ENCODE results near the gene SUGP1.
"Not testable (repeated sequence)": the region's sequence is repeated elsewhere in the genome, so short reads cannot be mapped to it uniquely, and the experiment has no call there.

Gene SUGP1

DNA sequence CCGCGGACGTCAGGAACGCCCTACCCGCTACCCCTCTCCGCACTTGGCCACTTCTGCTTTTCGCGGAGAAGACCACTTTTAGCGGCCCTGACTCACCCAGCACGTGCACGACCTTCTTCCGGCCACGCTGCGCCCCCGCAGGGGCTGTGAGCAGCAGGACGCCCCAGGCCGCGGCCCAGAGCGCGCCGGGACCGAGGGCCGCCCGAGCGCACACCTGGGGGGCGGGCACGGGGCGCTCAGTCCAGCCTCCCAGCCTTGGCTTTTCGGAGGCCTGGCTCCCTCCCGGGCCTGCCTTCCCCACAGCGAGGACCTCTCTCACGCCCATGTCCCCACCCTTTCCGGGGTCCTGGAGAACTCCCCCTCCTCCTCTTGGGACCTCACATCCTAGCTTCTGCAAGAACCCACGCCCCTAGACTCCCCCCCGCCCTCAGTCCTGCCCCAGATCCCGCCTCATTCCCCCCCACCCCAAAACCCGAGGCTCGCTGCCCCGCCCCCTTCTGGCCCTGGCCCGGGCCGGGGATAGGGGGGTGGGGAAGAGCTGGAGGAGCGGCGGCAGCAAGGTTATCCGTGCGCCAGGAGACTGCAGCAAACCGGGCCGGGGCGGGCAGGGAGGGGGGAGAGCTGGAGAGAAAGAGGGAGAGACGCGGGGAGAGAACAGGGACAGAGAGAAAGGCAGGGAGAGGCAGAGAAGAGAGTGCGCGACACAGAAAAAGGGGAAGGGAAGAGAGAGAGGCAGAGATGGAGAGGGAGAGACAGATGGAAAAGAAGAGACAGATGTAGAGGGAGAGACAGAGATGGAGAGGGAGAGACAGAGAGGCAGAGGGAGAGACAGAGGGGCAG, 58.7 kb downstream of the SUGP1 start:
- no peak for DNase-seq

DNA sequence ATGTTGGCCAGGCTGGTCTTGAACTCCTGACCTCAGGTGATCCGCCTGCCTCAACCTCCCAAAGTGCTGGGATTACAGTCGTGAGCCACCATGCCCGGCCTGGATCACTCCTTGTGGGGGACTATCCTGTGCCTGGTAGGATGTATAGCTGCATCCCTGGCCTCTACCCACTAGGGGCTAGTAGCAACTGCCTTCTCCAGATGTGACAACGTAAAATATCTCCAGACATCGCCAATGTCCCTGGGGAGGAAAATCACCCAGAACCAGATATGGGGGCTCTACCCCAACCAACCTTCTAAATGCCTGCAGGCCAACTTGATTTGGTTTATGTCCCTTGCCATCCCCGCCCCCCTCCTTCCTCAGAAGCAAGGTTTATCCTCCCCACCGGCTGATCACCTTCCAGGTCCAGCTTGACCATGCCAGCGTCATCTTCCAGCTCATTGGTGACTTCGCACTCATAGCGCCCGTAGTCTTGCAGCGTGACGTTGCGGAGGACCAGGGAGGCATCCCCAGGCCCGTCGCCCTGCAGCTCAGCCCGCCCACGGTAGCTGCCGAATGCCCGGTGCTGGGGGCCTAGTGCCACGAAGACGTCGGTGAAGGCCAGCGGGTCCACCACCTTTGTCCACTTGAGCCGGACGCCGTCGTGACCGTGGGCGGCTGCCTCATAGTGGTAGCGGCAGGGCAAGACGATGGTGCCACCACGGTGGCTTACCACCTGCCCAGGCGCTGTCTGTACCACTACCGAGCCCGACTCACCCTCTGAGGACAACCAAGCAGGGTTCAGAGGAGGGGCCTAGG, 59.7 kb downstream of the SUGP1 start:
- no peak for DNase-seq

GRCh38 chr19:19259741-19260140, 60.6 kb downstream of the SUGP1 start:
- DNase-seq: no peak

- DNase-seq: no peak
Measured at GRCh38 chr19:19258589-19259338, 61.5 kb downstream of the SUGP1 start.

- DNase-seq: no peak
Measured at GRCh38 chr19:19257836-19258588, 62.3 kb downstream of the SUGP1 start.

DNA sequence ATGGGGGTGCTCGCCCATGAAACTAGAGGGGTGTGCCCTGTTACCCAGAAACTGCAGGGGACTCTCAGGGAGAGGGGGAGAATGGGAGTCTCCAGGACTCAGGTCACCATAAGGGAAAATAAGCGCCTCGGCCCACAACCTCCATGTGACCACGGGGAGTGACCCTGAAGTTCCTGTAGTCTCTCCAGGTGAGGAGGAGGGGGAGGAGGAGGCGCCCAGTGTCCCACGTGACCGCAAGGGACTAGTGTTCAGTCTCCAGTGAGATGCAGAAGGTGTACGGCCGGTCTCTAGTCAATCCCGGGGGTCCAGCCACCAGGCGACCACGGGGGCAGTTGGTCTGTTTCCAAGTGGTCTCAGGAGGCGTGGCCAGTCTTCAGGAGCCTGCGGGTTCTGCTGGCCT, 63.2 kb downstream of the SUGP1 start:
- no peak for DNase-seq

DNA sequence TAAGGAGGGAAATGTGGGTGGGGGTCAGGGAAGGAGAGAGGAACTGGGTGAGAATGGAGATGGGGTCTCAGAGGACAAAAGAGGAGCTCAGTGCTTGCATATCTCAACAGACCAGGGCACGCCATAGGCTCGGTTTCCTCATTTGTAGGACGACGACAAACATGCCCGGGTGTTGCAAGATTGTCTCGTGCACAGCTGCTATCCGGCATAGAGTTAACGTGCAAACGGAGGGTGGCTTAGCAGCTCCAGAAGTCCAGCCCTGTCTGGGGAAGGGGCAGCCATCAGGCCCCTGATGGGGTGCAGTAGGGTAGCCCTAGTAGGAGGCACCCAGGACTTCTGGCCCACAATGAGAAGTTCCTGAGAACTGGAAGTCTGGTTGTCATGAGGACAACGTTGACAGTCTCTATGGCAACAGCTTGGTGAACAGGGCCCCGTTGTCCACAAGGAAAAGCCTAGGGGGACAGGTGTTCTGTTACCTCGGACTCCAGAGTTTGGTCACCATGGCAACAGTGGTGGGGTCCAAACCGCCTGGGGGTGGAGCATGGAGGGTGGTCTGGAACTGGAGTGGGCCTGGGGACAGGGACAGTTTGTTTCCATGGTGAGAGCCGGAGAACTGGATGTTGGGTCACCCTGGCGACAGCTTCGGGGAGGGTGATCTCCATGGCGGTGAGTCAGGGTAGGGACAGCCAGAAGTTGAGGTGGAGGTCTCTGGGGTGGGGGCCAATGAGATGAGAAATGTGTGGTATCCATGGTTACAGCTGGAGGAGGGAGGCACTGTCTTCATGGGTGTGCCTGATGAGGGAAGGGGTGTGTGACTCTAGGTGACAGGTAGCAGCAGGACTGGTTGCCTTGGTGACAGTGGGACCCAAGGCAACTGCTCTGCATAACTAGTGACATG, 64.0 kb downstream of the SUGP1 start:
- DNase-seq: no peak

DNA sequence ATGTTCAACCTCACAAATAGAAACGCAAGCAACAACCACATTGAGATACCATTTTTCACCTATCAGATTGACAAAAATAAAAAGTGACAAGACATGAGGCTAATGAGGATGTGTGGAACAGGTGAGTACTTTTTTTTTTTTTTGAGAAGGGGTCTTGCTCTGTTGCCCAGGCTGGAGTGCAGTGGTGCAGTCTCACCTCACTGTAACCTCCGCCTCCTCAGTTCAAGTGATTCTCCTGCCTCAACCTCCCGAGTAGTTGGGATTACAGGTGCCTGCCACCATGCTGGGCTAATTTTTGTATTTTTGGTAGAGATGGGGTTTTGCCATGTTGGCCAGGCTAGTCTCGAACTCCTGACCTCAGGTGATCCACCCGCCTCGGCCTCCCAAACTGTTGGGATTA, 66.9 kb downstream of the SUGP1 start:
- DNase-seq: not testable (repeated sequence)

DNA sequence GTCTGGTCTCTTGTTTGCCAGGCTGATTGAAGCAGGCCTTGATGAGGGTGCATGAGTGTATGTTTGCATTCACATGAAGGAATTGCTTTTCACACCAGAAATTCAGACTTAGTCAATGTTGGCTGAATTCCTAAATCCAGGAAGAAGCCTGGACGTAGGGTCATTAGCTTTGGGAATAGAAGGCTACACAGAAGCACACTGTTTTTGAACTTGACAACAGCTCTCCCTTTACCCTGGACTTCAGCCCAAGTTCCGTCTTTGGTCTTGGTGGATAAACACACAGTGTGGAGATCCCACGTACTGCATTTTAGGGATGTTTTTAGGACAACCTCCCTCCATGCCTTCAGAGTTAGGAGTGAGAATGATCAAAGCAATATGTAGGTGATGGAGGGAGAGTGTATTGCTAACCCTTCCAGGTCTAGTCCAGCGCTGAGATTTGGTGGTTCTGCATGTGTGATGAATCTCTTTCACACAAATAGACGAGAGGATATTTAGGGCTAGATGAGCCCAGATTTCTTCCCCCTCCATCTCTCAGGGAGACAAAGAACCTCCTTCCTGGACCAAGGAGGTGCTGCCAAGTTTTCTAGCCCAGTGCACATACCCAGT, 70.0 kb downstream of the SUGP1 start:
- DNase-seq: no peak

DNA sequence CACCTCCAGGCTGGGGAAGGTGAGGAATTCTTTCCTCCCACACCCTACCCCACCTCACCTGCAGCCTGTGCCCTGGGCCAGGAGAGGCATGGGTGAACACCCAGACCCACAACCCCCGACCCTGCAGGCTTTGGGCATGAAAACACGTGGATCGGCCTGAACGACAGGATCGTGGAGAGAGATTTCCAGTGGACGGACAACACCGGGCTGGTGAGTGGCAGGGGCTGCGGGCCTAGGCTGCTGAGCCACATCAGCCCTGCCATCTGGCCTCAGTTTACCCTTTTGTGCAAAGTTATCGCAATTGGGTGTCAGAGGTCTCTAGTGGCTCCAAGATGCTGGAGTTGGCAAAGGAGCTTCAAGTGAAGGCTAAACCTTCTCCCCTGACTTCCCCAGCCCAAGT, 79.8 kb downstream of the SUGP1 start:
- no peak for DNase-seq

DNA sequence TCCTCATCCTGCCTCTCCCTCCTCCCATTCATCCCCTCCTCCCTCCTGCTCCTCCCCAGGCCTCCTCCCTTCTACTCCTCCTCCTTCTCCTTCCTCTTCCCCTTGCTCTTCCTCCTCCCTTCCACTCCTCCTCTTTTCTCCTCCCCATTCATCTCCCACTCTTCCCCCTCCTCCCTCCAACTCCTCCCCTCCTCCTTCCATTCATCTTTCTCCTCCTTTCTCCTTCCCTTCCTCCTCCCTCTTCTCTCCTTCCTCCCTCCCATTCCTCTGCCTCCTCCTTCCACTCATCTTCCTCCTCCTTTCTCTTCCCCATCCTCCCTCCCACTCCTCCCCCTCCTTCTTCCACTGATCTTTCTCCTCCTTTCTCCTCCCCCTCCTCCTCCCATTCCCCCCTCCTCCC, 80.6 kb downstream of the SUGP1 start:
- no peak for DNase-seq

- no peak for DNase-seq
Measured at GRCh38 chr19:19238126-19238894, 82.0 kb downstream of the SUGP1 start.

DNA sequence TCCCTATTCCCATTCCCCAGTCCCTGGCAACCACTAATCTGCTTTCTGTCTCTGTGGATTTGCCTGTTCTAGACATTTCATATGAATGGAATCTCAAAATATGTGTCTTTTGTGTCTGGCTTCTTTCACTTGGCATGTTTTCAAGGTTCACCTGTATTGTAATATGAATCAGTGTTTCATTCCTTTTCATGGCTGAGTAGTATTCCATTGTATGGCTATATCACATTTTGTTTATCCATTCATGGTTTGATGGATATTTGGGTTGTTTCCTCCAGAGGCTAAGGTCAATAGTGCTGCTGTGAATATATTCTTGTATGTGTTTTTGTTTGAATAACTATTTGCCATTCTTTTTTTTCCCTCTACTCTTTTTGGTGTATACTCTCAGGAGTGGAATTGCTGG, 84.1 kb downstream of the SUGP1 start:
- no peak for DNase-seq

DNA sequence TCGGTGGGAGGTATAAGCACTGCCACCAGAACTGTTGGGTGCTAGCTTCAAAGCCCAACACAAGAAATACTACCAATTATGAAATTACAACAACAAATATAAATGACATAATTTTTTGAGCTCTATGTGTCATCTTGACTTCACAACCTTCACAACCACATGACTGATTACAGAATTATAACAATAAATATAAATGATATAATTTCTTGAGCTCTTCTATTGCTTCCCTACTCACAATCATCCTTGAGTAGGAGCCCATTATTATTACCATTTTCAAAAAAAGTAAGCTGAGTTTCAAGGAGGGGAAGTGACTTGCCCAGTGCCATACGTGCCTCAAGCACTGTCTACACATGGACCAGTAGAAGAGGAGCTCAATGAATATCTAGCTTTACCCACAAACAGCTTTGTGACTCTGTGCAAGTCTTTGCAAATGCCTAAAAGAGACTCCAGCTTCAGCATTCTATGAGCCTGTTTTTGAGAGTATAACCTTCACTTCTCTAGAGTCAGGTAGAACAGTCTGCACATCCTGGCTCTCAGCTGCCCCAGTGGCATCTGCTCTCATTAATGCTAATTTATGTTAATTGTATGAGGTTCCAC, 86.0 kb downstream of the SUGP1 start:
- no peak for DNase-seq

DNA sequence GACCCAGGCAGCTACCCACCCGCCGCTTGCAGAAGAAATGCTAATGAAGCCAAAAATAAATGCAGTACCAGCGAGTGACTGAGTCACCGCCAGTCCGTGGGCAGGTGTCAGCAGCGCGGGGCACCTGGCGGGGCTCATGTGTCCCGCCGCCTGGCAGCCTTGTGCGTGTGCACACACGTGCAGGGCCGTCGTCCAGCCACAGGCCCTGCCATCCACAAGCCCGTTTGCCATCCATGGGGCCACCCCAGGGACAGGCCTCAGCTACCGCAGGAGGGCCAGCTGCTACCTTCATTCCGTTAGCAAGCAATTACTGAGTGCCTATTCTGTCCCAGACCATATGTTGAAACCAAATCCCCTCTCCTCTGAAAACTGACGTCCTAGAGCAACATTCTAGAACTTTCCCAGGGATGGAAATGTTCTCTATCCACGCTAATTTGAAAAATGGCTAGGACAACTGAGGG, 88.0 kb downstream of the SUGP1 start:
- DNase-seq: peak; percentile 52

GRCh38 chr19:19230999-19231398, 89.3 kb downstream of the SUGP1 start:
- no peak for DNase-seq

DNA sequence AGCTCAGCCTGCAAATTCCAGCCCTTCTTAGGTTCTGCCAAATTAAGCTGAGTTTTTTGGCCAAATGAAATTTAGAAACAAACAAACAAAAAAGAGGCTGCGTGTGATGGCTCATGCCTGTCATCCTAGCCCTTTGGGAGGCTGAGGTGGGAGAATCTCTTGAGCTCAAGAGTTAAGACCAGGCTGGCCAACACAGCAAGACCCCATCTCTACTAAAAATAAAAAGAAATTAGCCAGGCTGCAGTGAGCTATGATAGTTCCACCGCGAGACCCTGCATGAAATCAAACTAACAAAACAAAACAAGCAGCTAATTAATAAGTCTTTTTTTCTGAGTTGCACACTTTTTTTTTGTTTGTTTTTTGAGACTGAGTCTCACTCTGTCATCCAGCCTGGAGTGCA, 90.6 kb downstream of the SUGP1 start:
- DNase-seq: no peak

DNA sequence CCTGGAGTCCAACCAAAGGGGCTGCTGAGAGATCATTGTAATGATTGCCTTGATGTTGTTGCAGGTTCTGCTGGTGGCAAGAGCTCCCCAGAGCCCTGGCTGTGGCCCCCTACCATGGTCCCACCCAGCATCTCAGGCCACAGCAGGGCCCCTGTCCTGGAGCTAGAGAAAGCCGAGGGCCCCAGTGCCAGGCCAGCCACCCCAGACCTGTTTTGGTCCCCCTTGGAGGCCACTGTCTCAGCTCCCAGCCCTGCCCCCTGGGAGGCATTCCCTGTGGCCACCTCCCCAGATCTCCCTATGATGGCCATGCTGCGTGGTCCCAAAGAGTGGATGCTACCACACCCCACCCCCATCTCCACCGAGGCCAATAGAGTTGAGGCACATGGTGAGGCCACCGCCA, 93.1 kb downstream of the SUGP1 start:
- DNase-seq: no peak

DNA sequence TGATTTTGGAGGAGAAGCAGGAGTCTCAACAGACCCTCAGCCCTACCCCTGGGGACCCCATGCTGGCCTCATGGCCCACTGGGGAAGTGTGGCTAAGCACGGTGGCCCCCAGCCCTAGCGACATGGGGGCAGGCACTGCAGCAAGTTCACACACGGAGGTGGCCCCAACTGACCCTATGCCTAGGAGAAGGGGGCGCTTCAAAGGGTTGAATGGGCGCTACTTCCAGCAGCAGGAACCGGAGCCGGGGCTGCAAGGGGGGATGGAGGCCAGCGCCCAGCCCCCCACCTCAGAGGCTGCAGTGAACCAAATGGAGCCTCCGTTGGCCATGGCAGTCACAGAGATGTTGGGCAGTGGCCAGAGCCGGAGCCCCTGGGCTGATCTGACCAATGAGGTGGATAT, 93.6 kb downstream of the SUGP1 start:
- no peak for DNase-seq

GRCh38 chr19:19226204-19226603, 94.1 kb downstream of the SUGP1 start:
- no peak for DNase-seq

Measured in NCI-H2171 (cell line).